GM12878 (cell line): ENCODE data around the gene BEST3. TPM values are rescaled to one million over a fixed set of nuclear protein-coding genes. Genes with fewer than 3 reads are reported as not detected.

Experiments used
- BCLAF1 ChIP-seq: fragments of 450-650 bp; IDR thresholded peaks from 2 replicates; pipeline ENCODE4 v1.6.1; 2017; ENCODE audit warnings: antibody characterized with exemption, mild to moderate bottlenecking, moderate library complexity
- CEBPB ChIP-seq, 2 experiments: fragments of 150-350 bp in 1 of 2; IDR thresholded peaks; 2 replicates each; pipeline ENCODE4 v1.6.1; 2012 to 2014; ENCODE audit warnings: low read depth in 2 of 2, low read length in 2 of 2, borderline replicate concordance in 1 of 2, inconsistent platforms in 1 of 2
- CHD2 ChIP-seq: IDR thresholded peaks from 2 replicates; pipeline ENCODE4 v1.6.1; 2011; ENCODE audit warnings: low read depth, low read length, improper control_type of control experiment, borderline replicate concordance
- CREM ChIP-seq: IDR thresholded peaks from 2 replicates; pipeline ENCODE4 v1.6.1; 2014; ENCODE audit warnings: antibody characterized with exemption, low read depth
- CTCF ChIP-seq, 3 experiments: IDR thresholded peaks in 2 of 3; conservative IDR thresholded peaks in 1 of 3; 2 replicates each; pipeline ENCODE4 v1.5.1; 2011; ENCODE audit warnings: low read depth in 3 of 3, low read length in 3 of 3, mild to moderate bottlenecking in 3 of 3, control low read depth in 2 of 3, moderate library complexity in 2 of 3, inconsistent platforms in 1 of 3, mixed read lengths in 1 of 3; ENCODE audit not compliant: control insufficient read depth in 2 of 3, insufficient read depth in 1 of 3; ENCODE audit errors: extremely low read depth in 1 of 3
- ELK1 ChIP-seq: IDR thresholded peaks from 2 replicates; pipeline ENCODE4 v1.6.1; 2012; ENCODE audit warnings: low read depth, low read length, improper control_type of control experiment
- EP300 ChIP-seq, 2 experiments: fragments of 150-350 bp in 1 of 2; IDR thresholded peaks; 2 replicates each; pipeline ENCODE4 v1.6.1; 2011 to 2012; ENCODE audit warnings: low read depth in 2 of 2, low read length in 2 of 2, borderline replicate concordance in 1 of 2, improper control_type of control experiment in 1 of 2, inconsistent platforms in 1 of 2; ENCODE audit not compliant: control insufficient read depth in 1 of 2
- JUND ChIP-seq: IDR thresholded peaks from 2 replicates; pipeline ENCODE4 v1.6.1; 2012; ENCODE audit warnings: low read depth, mild to moderate bottlenecking, low read length, improper control_type of control experiment, moderate library complexity
- MTA3 ChIP-seq: IDR thresholded peaks from 2 replicates; pipeline ENCODE4 v1.6.1; 2012; ENCODE audit warnings: low read length, inconsistent platforms, borderline replicate concordance
- NR2C1 ChIP-seq: fragments of 450-650 bp; IDR thresholded peaks from 2 replicates; pipeline ENCODE4 v1.6.1; 2017; ENCODE audit warnings: antibody characterized with exemption, mild to moderate bottlenecking, moderate library complexity
- PAX8 ChIP-seq: fragments of 450-650 bp; IDR thresholded peaks from 2 replicates; pipeline ENCODE4 v1.6.1; 2017; ENCODE audit warnings: mild to moderate bottlenecking, moderate library complexity
- PML ChIP-seq: IDR thresholded peaks from 2 replicates; pipeline ENCODE4 v1.6.1; 2012; ENCODE audit warnings: low read length, inconsistent platforms
- RELB ChIP-seq: fragments of 450-650 bp; IDR thresholded peaks from 2 replicates; pipeline ENCODE4 v1.6.1; 2017; ENCODE audit warnings: low read depth, mild to moderate bottlenecking, moderate library complexity
- SMC3 ChIP-seq: IDR thresholded peaks from 2 replicates; pipeline ENCODE4 v1.6.1; 2011; ENCODE audit warnings: low read length, improper control_type of control experiment, borderline replicate concordance
- polyA plus RNA-seq, 11 experiments: library from polyadenylated mRNA; depleted of rRNA in 4 of 11; unstranded in 6 of 11; stranded (reverse) in 5 of 11; fragments of >200 nt; fragmentation: Nextera tagmentation in 4 of 11; fragmentation: Illumina TruSeq in 1 of 11; extraction: Ambion mirVana in 4 of 11; extraction: Trizol in 1 of 11; gene quantifications; 1 replicate in 1 of 11; 2 replicates in 10 of 11; pipeline versions ENCODE4 v1.2.1 to v1.2.3, GENCODE V29; 2011 to 2016; ENCODE audit warnings: inconsistent platforms in 2 of 11, missing spikeins in 2 of 11, low read depth in 1 of 11
- total RNA-seq, 4 experiments: library from RNA; depleted of rRNA in 3 of 4; stranded (reverse); fragments of >200 nt in 3 of 4; fragmentation: Illumina TruSeq in 1 of 4; extraction: Trizol in 1 of 4; gene quantifications; 2 replicates each; pipeline versions ENCODE4 v1.2.1 to v1.2.3, GENCODE V29; 2013 to 2021

The BEST3 gene
- total and polyA plus RNA-seq, 10 of the 15 experiments (the other 5 are each of a cell fraction or from before 2014, with no cell fraction given) = not detected

GRCh38 chr12:69645031-69645430 lies 54.1 kb downstream of the BEST3 start (continued):
- TF ChIP-seq BCLAF1 (no peak), PML (no peak), CTCF (IDR thresholded peaks at IDR 0.05 in 2 of 3, conservative IDR thresholded peaks at IDR 0.05 in 1 of 3; ENCODE audit: control insufficient read depth in 2 of 3, extremely low read depth in 1 of 3, insufficient read depth in 1 of 3, low read depth in 3 of 3, low read length in 3 of 3) (no peak), SMC3 (no peak), MTA3 (no peak), CREM (no peak), PAX8 (no peak), EP300 (IDR thresholded peaks at IDR 0.05; ENCODE audit: borderline replicate concordance in 1 of 2, control insufficient read depth in 1 of 2, low read depth in 2 of 2, low read length in 2 of 2) (no peak), RELB (no peak), CHD2 (no peak), CEBPB (IDR thresholded peaks at IDR 0.05; ENCODE audit: borderline replicate concordance in 1 of 2, low read depth in 2 of 2, low read length in 2 of 2) (no peak), NR2C1 (no peak), JUND (no peak), ELK1 (no peak)
